ENCODE data around the gene CAMSAP1.

GRCh38 chr9:135888766-135889394, 18.5 kb downstream of the CAMSAP1 start:
- no peak for TF ChIP-seq EZH2 (IDR thresholded peaks at IDR 0.05; ENCODE audit: insufficient read depth, poor library complexity, severe bottlenecking)
- TF ChIP-seq EZH2phosphoT487 (IDR thresholded peaks at IDR 0.05; ENCODE audit: insufficient read depth, low read depth): no peak

Measured in GM23248 (cell line).